Measurements from ENCODE around the gene PCK2. TPM values are rescaled to one million over a fixed set of nuclear protein-coding genes. Genes with fewer than 3 reads are reported as not detected.

PCK2 gene
- total and polyA plus RNA-seq, 2 of the 13 experiments (the other 11 are each of a cell fraction or from before 2014, with no cell fraction given): 129 to 272 TPM

- TF ChIP-seq FUBP1 (CRISPR knock-in tag; IDR thresholded peaks at IDR 0.05; ENCODE audit: borderline replicate concordance) (0 out of 2 replicates have a peak, but pooled peaks have one; percentile 19), SRSF4 (IDR thresholded peaks at IDR 0.05; ENCODE audit: low read depth, low read length, poor library complexity, severe bottlenecking) (no peak), ZC3H13 (CRISPR knock-in tag; IDR thresholded peaks at IDR 0.05) (no peak), DZIP1 (CRISPR knock-in tag; IDR thresholded peaks at IDR 0.05) (no peak), DRAP1 (CRISPR knock-in tag; IDR thresholded peaks at IDR 0.05) (peak; percentile 97), RAD51 (IDR thresholded peaks at IDR 0.05; ENCODE audit: borderline replicate concordance) (no peak), ZNF260 (CRISPR knock-in tag; IDR thresholded peaks at IDR 0.05; ENCODE audit: borderline replicate concordance, low read depth) (no peak), FOXM1 (CRISPR knock-in tag; IDR thresholded peaks at IDR 0.05) (no peak), ZNF367 (CRISPR knock-in tag; IDR thresholded peaks at IDR 0.05; ENCODE audit: borderline replicate concordance) (peak; percentile 79; the same call in 1 of the 2 replicates), ZNF672 (CRISPR knock-in tag; IDR thresholded peaks at IDR 0.05) (no peak), NFE2L2 (IDR thresholded peaks at IDR 0.05; ENCODE audit: low read length) (no peak), ZNF10 (CRISPR knock-in tag; IDR thresholded peaks at IDR 0.05; ENCODE audit: borderline replicate concordance, low read depth) (no peak), HDAC1 (CRISPR knock-in tag; IDR thresholded peaks at IDR 0.05) (no peak), ISL2 (CRISPR knock-in tag; IDR thresholded peaks at IDR 0.05) (no peak), TBL1XR1 (IDR thresholded peaks at IDR 0.05; ENCODE audit: borderline replicate concordance, low read length, partially characterized antibody) (no peak), PRDM15 (CRISPR knock-in tag; IDR thresholded peaks at IDR 0.05) (no peak; the same call in 1 of the 2 replicates), TMF1 (CRISPR knock-in tag; IDR thresholded peaks at IDR 0.05; ENCODE audit: low read depth) (no peak; the same call in none of the 2 replicates), TEAD3 (CRISPR knock-in tag; optimal IDR thresholded peaks at IDR 0.05; ENCODE audit: borderline replicate concordance) (no peak), GPN1 (CRISPR knock-in tag; IDR thresholded peaks at IDR 0.05; ENCODE audit: borderline replicate concordance) (0 out of 2 replicates have a peak, but pooled peaks have one; percentile 38)
Measured at GRCh38 chr14:24146978-24147760, 53.1 kb downstream of the PCK2 start, which contains the start of gene RNF31 (continued).
